ENCODE results near the gene GTF2A1.
"Not testable (repeated sequence)": the region's sequence is repeated elsewhere in the genome, so short reads cannot be mapped to it uniquely, and the experiment has no call there.

The GTF2A1 gene

GRCh38 chr14:81220830-81221578 is at the start of gene GTF2A1:
Gene GTF2A1 (minus strand): TSS chr14:81220959. CDS start chr14:81220518, 441 bp downstream.
- peak; percentile 97 for DNase-seq (ENCODE audit: low spot score)

GRCh38 chr14:81269979-81270375 is 49.2 kb upstream of the GTF2A1 start:
- no peak for DNase-seq (ENCODE audit: low spot score)

- DNase-seq (ENCODE audit: low spot score), result peak; percentile 87
Measured at GRCh38 chr14:81269100-81269978, 48.6 kb upstream of the GTF2A1 start.

DNA sequence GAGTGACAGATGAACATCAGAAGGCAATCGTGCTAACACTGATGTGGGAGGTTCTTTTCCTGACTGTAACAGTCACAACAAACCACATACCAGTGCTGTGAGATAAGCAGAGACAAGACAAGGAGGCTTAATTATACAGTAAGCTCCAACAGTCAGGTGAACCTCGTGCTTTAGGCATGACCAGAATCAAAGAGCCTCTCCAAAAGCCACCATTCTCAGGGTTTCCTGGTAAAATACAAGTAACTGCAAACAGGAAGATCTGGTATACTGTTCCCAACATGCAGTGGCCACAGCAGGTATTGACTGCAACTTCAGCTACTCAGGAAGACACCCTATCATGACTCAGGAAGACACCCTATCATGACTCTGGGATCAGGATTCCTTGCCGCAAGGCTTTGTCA is 47.3 kb upstream of the GTF2A1 start:
- DNase-seq (ENCODE audit: low spot score), result no peak

DNA sequence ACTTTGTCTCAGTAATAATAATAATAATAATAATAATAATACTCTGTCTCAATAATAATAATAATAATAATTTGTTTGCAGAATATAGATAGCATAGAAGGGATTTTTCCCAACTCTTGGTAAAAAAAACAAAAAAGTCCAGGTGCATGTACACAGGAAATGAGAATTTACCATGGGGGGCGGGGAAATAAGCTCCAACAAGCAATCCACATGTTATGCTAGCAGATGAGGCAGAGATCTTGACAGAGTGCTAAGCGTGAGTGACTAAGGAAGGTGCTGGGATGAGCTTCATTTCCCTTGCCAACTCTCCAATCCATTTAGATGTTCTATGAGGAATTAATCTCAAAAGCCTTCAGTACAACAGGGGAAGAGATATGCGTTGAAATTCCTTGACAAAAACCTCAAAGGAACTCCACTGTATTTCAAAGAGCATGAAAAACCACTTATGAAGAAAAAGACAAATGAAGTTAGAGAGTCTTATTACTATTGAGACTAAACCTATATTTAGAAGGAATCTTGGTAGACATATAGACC is 44.9 kb upstream of the GTF2A1 start:
- no peak for DNase-seq (ENCODE audit: low spot score)

GRCh38 chr14:81264671-81265070 is 43.9 kb upstream of the GTF2A1 start:
- DNase-seq (ENCODE audit: low spot score), result no peak

DNA sequence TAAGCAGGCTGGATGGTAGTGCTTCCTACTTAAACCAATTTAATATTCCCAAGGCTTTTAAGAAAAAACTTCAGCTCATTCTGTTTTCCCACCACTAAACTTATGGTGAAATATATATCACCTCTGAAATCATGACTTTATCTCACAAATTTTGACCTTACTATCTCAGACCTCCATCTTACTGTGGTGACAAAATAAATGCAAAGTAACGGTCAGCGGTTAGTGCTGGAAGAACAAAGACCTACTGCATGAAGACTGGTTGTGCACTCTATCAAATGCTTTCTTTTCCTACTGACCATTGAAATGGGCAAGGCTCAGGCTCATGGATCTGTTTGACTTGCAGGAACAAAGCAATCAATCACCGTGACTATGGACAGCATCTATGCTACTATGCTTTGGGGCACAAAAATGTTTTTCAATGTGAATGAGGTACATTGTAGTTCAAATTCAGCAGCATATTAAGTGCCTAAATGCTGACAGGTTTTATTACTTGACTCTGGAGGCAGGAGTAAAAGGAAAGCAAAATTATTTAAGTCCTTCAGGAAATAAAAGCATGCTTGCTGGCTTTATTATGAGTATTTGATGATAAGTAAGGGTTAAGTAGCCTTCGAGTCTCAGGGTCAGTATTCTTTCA is 43.1 kb upstream of the GTF2A1 start:
- no peak for DNase-seq (ENCODE audit: low spot score)

GRCh38 chr14:81261176-81261575 is 40.4 kb upstream of the GTF2A1 start:
- no peak for DNase-seq (ENCODE audit: low spot score)

GRCh38 chr14:81260732-81261131 is 40.0 kb upstream of the GTF2A1 start:
- DNase-seq (ENCODE audit: low spot score), result no peak

GRCh38 chr14:81256289-81256960 is 35.7 kb upstream of the GTF2A1 start:
- no peak for DNase-seq (ENCODE audit: low spot score)

DNA sequence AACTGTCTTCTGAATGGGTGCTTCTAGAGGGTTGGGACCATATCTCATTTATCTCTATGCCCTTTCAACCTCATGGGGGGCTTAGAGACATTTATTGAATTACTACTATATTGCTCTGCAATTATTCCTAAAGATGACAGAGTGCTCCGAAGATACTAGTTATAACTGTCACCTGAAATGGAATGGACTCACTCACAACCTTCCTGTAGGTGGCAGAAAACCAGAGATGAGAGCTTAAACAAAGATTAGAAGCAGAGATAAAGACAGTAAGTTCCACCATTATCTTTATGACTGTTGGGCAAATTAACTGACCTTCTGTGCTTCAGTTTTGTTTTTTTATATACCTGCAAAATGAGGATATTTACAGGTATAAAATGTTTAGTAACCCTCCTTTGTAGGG is 31.5 kb upstream of the GTF2A1 start:
- no peak for DNase-seq (ENCODE audit: low spot score)

GRCh38 chr14:81247271-81247766 is 26.6 kb upstream of the GTF2A1 start:
- no peak for DNase-seq (ENCODE audit: low spot score)

- no peak for DNase-seq (ENCODE audit: low spot score)
Measured at GRCh38 chr14:81246461-81247270, 25.9 kb upstream of the GTF2A1 start.

- no peak for DNase-seq (ENCODE audit: low spot score)
Measured at GRCh38 chr14:81245771-81246170, 25.0 kb upstream of the GTF2A1 start.

GRCh38 chr14:81244431-81244830 is 23.7 kb upstream of the GTF2A1 start:
- DNase-seq (ENCODE audit: low spot score), result not testable (repeated sequence)

- DNase-seq (ENCODE audit: low spot score), result no peak
Measured at GRCh38 chr14:81243499-81243898, 22.7 kb upstream of the GTF2A1 start.

DNA sequence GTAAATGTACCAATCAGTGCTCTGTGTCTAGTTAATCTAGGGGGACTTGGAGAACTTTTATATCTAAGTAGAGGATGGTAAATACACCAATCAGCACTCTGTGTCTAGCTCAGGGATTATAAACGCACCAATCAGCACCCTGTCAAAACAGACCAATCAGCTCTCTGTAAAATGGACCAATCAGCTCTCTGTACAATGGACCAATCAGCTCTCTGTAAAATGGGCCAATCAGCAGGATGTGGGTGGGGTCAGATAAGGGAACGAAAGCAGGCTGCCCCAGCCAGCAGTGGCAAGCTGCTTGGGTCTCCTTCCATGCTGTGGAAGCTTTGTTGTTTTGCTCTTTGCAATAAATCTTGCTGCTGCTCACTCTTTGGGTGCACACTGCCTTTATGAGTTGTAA is 16.1 kb upstream of the GTF2A1 start:
- DNase-seq (ENCODE audit: low spot score), result not testable (repeated sequence)

GRCh38 chr14:81236138-81236537 is 15.4 kb upstream of the GTF2A1 start:
- no peak for DNase-seq (ENCODE audit: low spot score)

GRCh38 chr14:81235096-81235495 is 14.3 kb upstream of the GTF2A1 start:
- no peak for DNase-seq (ENCODE audit: low spot score)

DNA sequence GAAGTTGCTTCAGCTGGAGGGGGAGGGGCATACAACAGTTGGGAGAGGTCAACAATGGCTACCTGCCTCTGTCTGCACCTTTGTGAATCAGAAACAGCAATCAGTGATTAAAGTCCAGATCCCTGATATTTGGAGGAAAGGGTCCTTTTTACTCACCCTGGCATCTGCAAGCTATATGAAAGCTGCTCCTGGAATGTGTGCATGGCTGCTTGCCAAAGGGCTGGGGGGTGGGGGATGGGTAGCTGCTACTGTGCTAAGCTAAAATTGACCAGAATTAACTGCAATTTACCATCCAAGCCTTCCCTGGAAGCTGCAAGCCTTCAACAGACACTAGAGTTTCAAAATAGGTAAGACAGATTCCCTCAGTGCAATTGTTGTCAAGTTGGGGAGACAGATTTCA is 13.5 kb upstream of the GTF2A1 start:
- DNase-seq (ENCODE audit: low spot score), result no peak

- DNase-seq (ENCODE audit: low spot score), result no peak
Measured at GRCh38 chr14:81233615-81234014, 12.9 kb upstream of the GTF2A1 start.

All from pons (tissue), 1 donor.